ENCODE results near the gene ANLN. TPM values are rescaled to one million over a fixed set of nuclear protein-coding genes. Genes with fewer than 3 reads are reported as not detected.

The ANLN gene
- total and polyA plus RNA-seq, 10 donors, result 0.91 to 14.9 (median 3.2) TPM

GRCh38 chr7:36456138-36456537, 66.5 kb downstream of the ANLN start:
- no peak for DNase-seq
- Histone ChIP-seq H3K4me3 (no peak overlapping the region), H3K36me3 (peaks cover 0 to 39% (median 0%) of the 10 kb centered on the region in 6 donors), H3K27me3 (replicated peaks in 1 of 7) (no peaks in the 10 kb centered on the region), H3K9me3 (no peaks in the 10 kb centered on the region), H3K4me1 (no peaks in the 10 kb centered on the region), H3K27ac (no peak overlapping the region)
- WGBS, 5 donors, result 79 to 84% (median 84%) methylated on average over 3 of the region's 3 CpGs
- intact Hi-C loops (cut with DNase I; ENCODE audit: low total_unique reads), result no loop called here
- no peak for TF ChIP-seq POLR2AphosphoS5 (IDR thresholded peaks at IDR 0.05)
- TF ChIP-seq POLR2A (IDR thresholded peaks at IDR 0.05), result no peak
- TF ChIP-seq CTCF (IDR thresholded peaks at IDR 0.05 in 8 of 11, conservative IDR thresholded peaks at IDR 0.05 in 3 of 11), result no peak

GRCh38 chr7:36456548-36456947, 66.9 kb downstream of the ANLN start:
- DNase-seq, result no peak
- H3K9me3 ChIP-seq, result no peaks in the 10 kb centered on the region
- H3K36me3 ChIP-seq, result peaks cover 0 to 35% (median 0%) of the 10 kb centered on the region in 6 donors
- WGBS, 5 donors, result 91 to 95% (median 93%) methylated on average over 2 of the region's 2 CpGs
- no peak overlapping the region for H3K27ac ChIP-seq
- TF ChIP-seq POLR2A (IDR thresholded peaks at IDR 0.05) (no peak), POLR2AphosphoS5 (IDR thresholded peaks at IDR 0.05) (no peak), CTCF (IDR thresholded peaks at IDR 0.05 in 8 of 11, conservative IDR thresholded peaks at IDR 0.05 in 3 of 11) (no peak)
- no peak overlapping the region for H3K4me3 ChIP-seq
- no peaks in the 10 kb centered on the region for H3K27me3 ChIP-seq (replicated peaks in 1 of 7)
- H3K4me1 ChIP-seq, result no peaks in the 10 kb centered on the region
- intact Hi-C loops (cut with DNase I; ENCODE audit: low total_unique reads), result no loop called here

- TF ChIP-seq POLR2A (IDR thresholded peaks at IDR 0.05), result no peak
- TF ChIP-seq POLR2AphosphoS5 (IDR thresholded peaks at IDR 0.05), result no peak
- Histone ChIP-seq H3K4me3 (no peak overlapping the region), H3K27ac (no peak overlapping the region), H3K27me3 (replicated peaks in 1 of 7) (no peaks in the 10 kb centered on the region), H3K9me3 (no peaks in the 10 kb centered on the region), H3K4me1 (no peaks in the 10 kb centered on the region), H3K36me3 (peaks cover 0 to 7% (median 0%) of the 10 kb centered on the region in 6 donors)
- WGBS, 5 donors, result 74 to 92% (median 88%) methylated on average over 12 of the region's 12 CpGs
- intact Hi-C loops (cut with DNase I; ENCODE audit: low total_unique reads), result no loop called here
- DNase-seq, result no peak
Measured at GRCh38 chr7:36459236-36459960, 69.7 kb downstream of the ANLN start.

- Histone ChIP-seq H3K36me3 (no peaks in the 10 kb centered on the region), H3K27ac (no peak overlapping the region), H3K4me1 (no peaks in the 10 kb centered on the region), H3K27me3 (replicated peaks in 1 of 7) (no peaks in the 10 kb centered on the region), H3K9me3 (peaks cover 0 to 4% (median 0%) of the 10 kb centered on the region in 8 donors), H3K4me3 (no peak overlapping the region)
- whole genome bisulfite sequencing, 5 donors, result 82 to 94% (median 90%) methylated on average over 8 of the region's 8 CpGs
- intact Hi-C loops (cut with DNase I; ENCODE audit: low total_unique reads), result no loop called here
- TF ChIP-seq CTCF (IDR thresholded peaks at IDR 0.05 in 8 of 11, conservative IDR thresholded peaks at IDR 0.05 in 3 of 11), result no peak
- TF ChIP-seq POLR2A (IDR thresholded peaks at IDR 0.05), result no peak
- TF ChIP-seq POLR2AphosphoS5 (IDR thresholded peaks at IDR 0.05), result no peak
- DNase-seq, result no peak
Measured at GRCh38 chr7:36460811-36461429, 71.3 kb downstream of the ANLN start.
